Calu3 (cell line): ENCODE measurements around the gene POLA2. TPM values are rescaled to one million over a fixed set of nuclear protein-coding genes. Genes with fewer than 3 reads are reported as not detected.

Experiments
- BruUV-seq: library from RNA; stranded (reverse); fragments of 400-500 nt; replicated peaks from 2 replicates; lab custom pipeline; 2021; lab: Mats Ljungman, UMichigan
- CTCF ChIA-PET: fragments of 300-600 bp; sonication (Branson Sonifier 250); formaldehyde crosslinking; loops from one replicate; lab custom pipeline; 2022; ENCODE audit warnings: antibody characterized with exemption; lab: Charles Lee
- DNase-seq: peaks from one replicate; pipeline ENCODE4 v3.0.0; 2022
- H3K27ac Mint-ChIP-seq: one replicate; pipeline ENCODE4 v1.8.0; 2022; ENCODE audit warnings: mixed read lengths; ENCODE audit not compliant: unreplicated experiment
- H3K27me3 Mint-ChIP-seq: one replicate; pipeline ENCODE4 v1.8.0; 2022; ENCODE audit warnings: mixed read lengths; ENCODE audit not compliant: unreplicated experiment
- H3K36me3 Mint-ChIP-seq: one replicate; pipeline ENCODE4 v1.8.0; 2022; ENCODE audit warnings: mild to moderate bottlenecking, moderate library complexity, mixed read lengths; ENCODE audit not compliant: insufficient read depth, unreplicated experiment
- H3K4me1 Mint-ChIP-seq: one replicate; pipeline ENCODE4 v1.8.0; 2022; ENCODE audit warnings: mild to moderate bottlenecking, low read depth, mixed read lengths; ENCODE audit not compliant: unreplicated experiment
- H3K4me3 Mint-ChIP-seq: one replicate; pipeline ENCODE4 v1.8.0; 2022; ENCODE audit warnings: mild to moderate bottlenecking, low read depth, moderate library complexity, mixed read lengths; ENCODE audit not compliant: unreplicated experiment
- H3K9me3 Mint-ChIP-seq: one replicate; pipeline ENCODE4 v1.8.0; 2022; ENCODE audit warnings: low read depth, mixed read lengths; ENCODE audit not compliant: unreplicated experiment
- intact Hi-C: fragments of 100-400 bp; cut with micrococcal nuclease; formaldehyde crosslinking; loops from one replicate; pipeline ENCODE4 v1.10.0; 2022; ENCODE audit not compliant: unreplicated experiment
- total RNA-seq: library from RNA; stranded (reverse); gene quantifications from 2 replicates; pipeline ENCODE4 v1.2.3, GENCODE V29; 2022
- TF ChIP-seq, protein P1 (sequence below): fragments of 200-600 bp; IDR thresholded peaks from one replicate; pipeline ENCODE4 v1.8.0; 2022; ENCODE audit warnings: antibody characterized with exemption; ENCODE audit not compliant: unreplicated experiment

The POLA2 gene
- total RNA-seq, 1 experiment from 2014 or later = 40.4 TPM

DNA sequence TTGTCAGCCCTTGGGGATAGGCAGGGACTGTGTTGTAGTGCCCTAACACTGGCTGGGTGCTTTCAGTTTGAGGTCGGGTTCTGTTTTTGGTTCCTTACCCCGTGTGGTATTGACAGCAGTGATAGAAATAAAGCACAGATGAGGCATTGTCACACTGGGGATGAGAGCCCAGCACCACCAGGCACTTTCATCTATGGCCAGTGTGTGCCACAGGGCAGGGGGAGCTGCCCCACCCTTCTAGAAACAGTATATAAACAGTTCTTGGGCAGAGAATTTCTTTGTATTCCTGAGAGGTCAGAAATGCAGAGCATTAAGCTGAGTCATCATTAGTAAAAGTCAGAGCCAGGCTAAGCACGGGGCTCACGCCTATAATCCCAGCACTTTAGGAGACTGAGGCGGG is 29.9 kb downstream of the POLA2 start:
- Mint-ChIP-seq H3K27ac (no peak overlapping the region), H3K9me3 (no peaks in the 10 kb centered on the region), H3K4me1 (no peaks in the 10 kb centered on the region), H3K27me3 (no peaks in the 10 kb centered on the region), H3K4me3 (no peak overlapping the region), H3K36me3 (peaks cover 41% of the 10 kb centered on the region)
- CTCF ChIA-PET = interaction anchor here (1.1 kb wide), 1 partner anchor 19 kb away, joined by 3 read pairs; no protein-coding TSS in a partner anchor
- TF ChIP-seq, protein P1, sequence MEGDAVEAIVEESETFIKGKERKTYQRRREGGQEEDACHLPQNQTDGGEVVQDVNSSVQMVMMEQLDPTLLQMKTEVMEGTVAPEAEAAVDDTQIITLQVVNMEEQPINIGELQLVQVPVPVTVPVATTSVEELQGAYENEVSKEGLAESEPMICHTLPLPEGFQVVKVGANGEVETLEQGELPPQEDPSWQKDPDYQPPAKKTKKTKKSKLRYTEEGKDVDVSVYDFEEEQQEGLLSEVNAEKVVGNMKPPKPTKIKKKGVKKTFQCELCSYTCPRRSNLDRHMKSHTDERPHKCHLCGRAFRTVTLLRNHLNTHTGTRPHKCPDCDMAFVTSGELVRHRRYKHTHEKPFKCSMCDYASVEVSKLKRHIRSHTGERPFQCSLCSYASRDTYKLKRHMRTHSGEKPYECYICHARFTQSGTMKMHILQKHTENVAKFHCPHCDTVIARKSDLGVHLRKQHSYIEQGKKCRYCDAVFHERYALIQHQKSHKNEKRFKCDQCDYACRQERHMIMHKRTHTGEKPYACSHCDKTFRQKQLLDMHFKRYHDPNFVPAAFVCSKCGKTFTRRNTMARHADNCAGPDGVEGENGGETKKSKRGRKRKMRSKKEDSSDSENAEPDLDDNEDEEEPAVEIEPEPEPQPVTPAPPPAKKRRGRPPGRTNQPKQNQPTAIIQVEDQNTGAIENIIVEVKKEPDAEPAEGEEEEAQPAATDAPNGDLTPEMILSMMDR = no peak
- DNase-seq = no peak
- intact Hi-C loops = no loop called here
- BruUV-seq = no TSS peak

DNA sequence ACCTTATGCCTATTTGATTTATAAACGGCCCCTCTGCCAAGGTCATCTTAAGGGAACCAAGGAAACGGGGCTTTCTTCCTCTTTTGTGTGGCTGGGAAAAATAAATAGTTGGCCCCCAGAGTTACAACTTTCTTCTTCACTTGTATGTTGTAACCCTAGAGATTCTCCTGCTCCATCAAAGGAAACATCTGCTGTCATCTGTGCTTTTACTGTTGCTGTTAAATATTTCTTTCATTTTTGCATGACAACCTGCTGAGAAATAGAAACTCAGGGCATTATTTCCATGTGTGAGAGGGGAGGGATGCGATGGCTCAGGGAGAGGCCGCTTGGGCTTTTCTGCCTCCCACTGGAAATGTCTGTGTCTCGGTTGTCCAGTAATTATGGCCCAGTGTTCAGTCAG is 31.1 kb downstream of the POLA2 start:
- Mint-ChIP-seq H3K27ac (no peak overlapping the region), H3K36me3 (peaks cover 45% of the 10 kb centered on the region), H3K4me1 (no peaks in the 10 kb centered on the region), H3K9me3 (no peaks in the 10 kb centered on the region), H3K4me3 (no peak overlapping the region), H3K27me3 (no peaks in the 10 kb centered on the region)
- BruUV-seq = no TSS peak
- no peak for DNase-seq
- intact Hi-C loops = no loop called here
- CTCF ChIA-PET = interaction anchor here (1.1 kb wide), 2 partner anchors 15 to 18 kb away, joined by 3 to 5 read pairs; no protein-coding TSS in a partner anchor
- TF ChIP-seq, protein P1 = no peak

GRCh38 chr11:65293909-65294381 is 32.2 kb downstream of the POLA2 start:
- Mint-ChIP-seq H3K4me3 (no peak overlapping the region), H3K27ac (no peak overlapping the region), H3K4me1 (no peaks in the 10 kb centered on the region), H3K9me3 (no peaks in the 10 kb centered on the region), H3K27me3 (no peaks in the 10 kb centered on the region), H3K36me3 (peaks cover 47% of the 10 kb centered on the region)
- no TSS peak for BruUV-seq
- TF ChIP-seq, protein P1 = no peak
- no peak for DNase-seq
- intact Hi-C loops = no loop called here
- CTCF ChIA-PET = interaction anchor here (0.6 to 1.1 kb wide), 2 partner anchors 16 to 760 kb away, joined by 5 read pairs; no protein-coding TSS in a partner anchor

DNA sequence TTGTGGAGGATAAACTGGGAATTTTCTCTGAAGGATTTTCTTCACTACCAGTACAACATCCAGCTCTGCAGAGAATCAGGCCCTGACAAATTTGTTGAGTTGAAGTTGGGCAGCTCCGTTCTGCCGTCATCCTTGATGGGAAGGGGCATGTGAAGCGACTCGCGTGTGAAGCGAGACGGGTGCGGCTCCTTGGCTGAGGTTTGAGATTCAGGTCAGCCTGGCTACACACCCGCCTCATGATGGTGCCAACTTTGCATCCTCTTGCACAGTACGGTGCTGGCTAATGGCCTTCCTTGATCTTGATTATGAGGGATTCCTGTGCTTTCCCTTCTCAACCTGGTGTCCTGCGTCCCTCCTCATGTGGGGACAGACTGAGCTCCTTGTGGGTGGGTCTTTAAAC is 33.2 kb downstream of the POLA2 start:
- TF ChIP-seq, protein P1 = no peak
- CTCF ChIA-PET = interaction anchor here (1.5 kb wide), 1 partner anchor 20 kb away, joined by 3 read pairs; no protein-coding TSS in a partner anchor
- no TSS peak for BruUV-seq
- DNase-seq = no peak
- H3K27me3 Mint-ChIP-seq = no peaks in the 10 kb centered on the region
- H3K4me3 Mint-ChIP-seq = no peak overlapping the region
- H3K9me3 Mint-ChIP-seq = no peaks in the 10 kb centered on the region
- intact Hi-C loops = no loop called here
- peaks cover 41% of the 10 kb centered on the region for H3K36me3 Mint-ChIP-seq
- H3K4me1 Mint-ChIP-seq = no peaks in the 10 kb centered on the region
- H3K27ac Mint-ChIP-seq = no peak overlapping the region
